GM12878 (cell line): ENCODE data around the gene CLEC16A. TPM values are rescaled to one million over a fixed set of nuclear protein-coding genes. Genes with fewer than 3 reads are reported as not detected.

Source experiments
- ATAC-seq: fragments of 200-7000 bp; cut with Tn5 transposase; 3 replicates; pipeline ENCODE4 v1.9.1; 2020; ENCODE audit warnings: mild to moderate bottlenecking, moderate library complexity
- BruUV-seq: library from RNA; stranded (reverse); fragments of 400-500 nt; replicated peaks from 2 replicates; lab custom pipeline; 2021; lab: Mats Ljungman, UMichigan
- CTCF ChIA-PET: fragments of 300-600 bp; sonication (Branson Sonifier 250); formaldehyde crosslinking; extraction: SDS; loops from one replicate; lab custom pipeline; 2021; ENCODE audit warnings: inconsistent platforms; lab: Yijun Ruan, JAX
- POLR2A ChIA-PET: fragments of 350-600 bp; formaldehyde crosslinking; extraction: SDS; loops from one replicate; lab custom pipeline; 2021; ENCODE audit warnings: inconsistent platforms; lab: Charles Lee
- RAD21 ChIA-PET: fragments of 300-600 bp; sonication (Branson Sonifier 250); formaldehyde crosslinking; loops from one replicate; lab custom pipeline; 2023; ENCODE audit warnings: antibody characterized with exemption; ENCODE audit not compliant: unreplicated experiment; lab: Charles Lee
- SMC1A ChIA-PET: fragments of 300-600 bp; sonication (Branson Sonifier 250); formaldehyde crosslinking; loops from one replicate; lab custom pipeline; 2023; ENCODE audit not compliant: unreplicated experiment, uncharacterized antibody; lab: Charles Lee
- DNase-seq: peaks from one replicate; pipeline ENCODE4 v3.0.0-alpha.2; 2011; ENCODE audit warnings: low read depth, low spot score
- FAIRE-seq: peaks from 3 replicates; lab custom pipeline; 2011; peaks lifted over from hg19 to GRCh38; lab: Jason Lieb, UNC
- H2AFZ ChIP-seq: 2 replicates; pipeline ENCODE4 v1.6.0; 2011; ENCODE audit warnings: low read depth, low read length, control low read depth; ENCODE audit not compliant: control insufficient read depth
- H3K27ac ChIP-seq: 2 replicates; pipeline ENCODE4 v1.5.1; 2011; ENCODE audit warnings: control low read depth; ENCODE audit not compliant: control insufficient read depth, insufficient read depth
- H3K27me3 ChIP-seq, 2 experiments: replicated peaks in 1 of 2; 2 replicates each; pipeline versions ENCODE4 v1.6.0 to v1.6.1; 2011; ENCODE audit warnings: low read length in 1 of 2; ENCODE audit not compliant: control insufficient read depth in 2 of 2, insufficient read depth in 2 of 2
- H3K36me3 ChIP-seq, 2 experiments: 2 replicates each; pipeline ENCODE4 v1.5.1; 2011; ENCODE audit warnings: low read length in 1 of 2; ENCODE audit not compliant: control insufficient read depth in 2 of 2, insufficient read depth in 2 of 2
- H3K4me1 ChIP-seq: 2 replicates; pipeline ENCODE4 v1.6.1; 2011; ENCODE audit warnings: mild to moderate bottlenecking, low read length, moderate library complexity, mixed read lengths; ENCODE audit not compliant: control insufficient read depth, insufficient read depth
- H3K4me2 ChIP-seq: 2 replicates; pipeline ENCODE4 v1.6.0; 2011; ENCODE audit warnings: control low read depth; ENCODE audit not compliant: control insufficient read depth, insufficient read depth
- H3K4me3 ChIP-seq: fragments of 200-600 bp; sonication (generic); 2 replicates; pipeline ENCODE4 v1.5.1; 2016
- H3K79me2 ChIP-seq: 2 replicates; pipeline ENCODE4 v1.6.0; 2011; ENCODE audit warnings: low read length; ENCODE audit not compliant: control insufficient read depth, insufficient read depth
- H3K9ac ChIP-seq: 2 replicates; pipeline ENCODE4 v1.8.0; 2011; ENCODE audit warnings: low read length, control low read depth, mixed read lengths; ENCODE audit not compliant: control insufficient read depth, insufficient read depth
- H3K9me3 ChIP-seq: replicated peaks from 3 replicates; pipeline ENCODE4 v1.5.1; 2011; ENCODE audit warnings: mild to moderate bottlenecking, low read length; ENCODE audit not compliant: control insufficient read depth, insufficient read depth
- H4K20me1 ChIP-seq: 2 replicates; pipeline ENCODE4 v1.6.0; 2011; ENCODE audit not compliant: control insufficient read depth, insufficient read depth
- CTCF ChIP-seq, 3 experiments: IDR thresholded peaks in 2 of 3; conservative IDR thresholded peaks in 1 of 3; 2 replicates each; pipeline ENCODE4 v1.5.1; 2011; ENCODE audit warnings: low read depth in 3 of 3, low read length in 3 of 3, mild to moderate bottlenecking in 3 of 3, control low read depth in 2 of 3, moderate library complexity in 2 of 3, inconsistent platforms in 1 of 3, mixed read lengths in 1 of 3; ENCODE audit not compliant: control insufficient read depth in 2 of 3, insufficient read depth in 1 of 3; ENCODE audit errors: extremely low read depth in 1 of 3
- CUX1 ChIP-seq: IDR thresholded peaks from 2 replicates; pipeline ENCODE4 v1.6.1; 2012; ENCODE audit warnings: improper control_type of control experiment, low read depth, low read length; ENCODE audit not compliant: insufficient replicate concordance
- NBN ChIP-seq: fragments of 450-650 bp; IDR thresholded peaks from 2 replicates; pipeline ENCODE4 v1.6.1; 2016
- PAX5 ChIP-seq: IDR thresholded peaks from 2 replicates; pipeline ENCODE4 v1.6.1; 2011; ENCODE audit warnings: low read depth, low read length, borderline replicate concordance
- WGBS: methylation state at CpG from one replicate; pipeline ENCODE4 v1.1.6; 2016; ENCODE audit warnings: low lambda C conversion rate; ENCODE audit not compliant: insufficient replicate concordance, insufficient coverage; ENCODE audit errors: missing lambda C conversion rate; 5-methylcytosine and 5-hydroxymethylcytosine counted together
- in situ Hi-C: fragments of 300-500 bp; cut with MboI; formaldehyde crosslinking; loops from 9 replicates; pipeline ENCODE4 v1.14.3; 2018; ENCODE audit warnings: mixed read lengths
- intact Hi-C: fragments of 100-400 bp; cut with micrococcal nuclease; formaldehyde crosslinking; loops from one replicate; pipeline ENCODE4 v1.14.2; 2022; ENCODE audit not compliant: unreplicated experiment
- polyA plus RNA-seq, 11 experiments: library from polyadenylated mRNA; depleted of rRNA in 4 of 11; unstranded in 6 of 11; stranded (reverse) in 5 of 11; fragments of >200 nt; fragmentation: Nextera tagmentation in 4 of 11; fragmentation: Illumina TruSeq in 1 of 11; extraction: Ambion mirVana in 4 of 11; extraction: Trizol in 1 of 11; gene quantifications; 1 replicate in 1 of 11; 2 replicates in 10 of 11; pipeline versions ENCODE4 v1.2.1 to v1.2.3, GENCODE V29; 2011 to 2016; ENCODE audit warnings: inconsistent platforms in 2 of 11, missing spikeins in 2 of 11, low read depth in 1 of 11
- total RNA-seq, 4 experiments: library from RNA; depleted of rRNA in 3 of 4; stranded (reverse); fragments of >200 nt in 3 of 4; fragmentation: Illumina TruSeq in 1 of 4; extraction: Trizol in 1 of 4; gene quantifications; 2 replicates each; pipeline versions ENCODE4 v1.2.1 to v1.2.3, GENCODE V29; 2013 to 2021

Gene CLEC16A
- total and polyA plus RNA-seq, 10 of the 15 experiments (the other 5 are each of a cell fraction or from before 2014, with no cell fraction given): 1.5 to 28.8 (median 19.2) TPM

- TF ChIP-seq CUX1: no peak
- no peak for TF ChIP-seq NBN
- no peak for TF ChIP-seq PAX5
These were observed 117.4 kb downstream of the CLEC16A start (continued) for GRCh38 chr16:11061629-11062270.

GRCh38 chr16:11063448-11064201 is 119.3 kb downstream of the CLEC16A start:
- H4K20me1 ChIP-seq: no peaks in the 10 kb centered on the region
- FAIRE-seq: no peak
- no peak overlapping the region for H2AFZ ChIP-seq
- H3K36me3 ChIP-seq: peaks cover 6 to 13% of the 10 kb centered on the region in 2 experiments
- POLR2A ChIA-PET: interaction anchor here (1.0 kb wide), 1 partner anchor 195 kb away, joined by 3 read pairs; no protein-coding TSS in a partner anchor
- H3K9ac ChIP-seq: no peak overlapping the region
- in situ Hi-C loops: no loop called here
- H3K79me2 ChIP-seq: no peaks in the 10 kb centered on the region
- TF ChIP-seq CTCF (IDR thresholded peaks at IDR 0.05 in 2 of 3, conservative IDR thresholded peaks at IDR 0.05 in 1 of 3; ENCODE audit: control insufficient read depth in 2 of 3, extremely low read depth in 1 of 3, insufficient read depth in 1 of 3, low read depth in 3 of 3, low read length in 3 of 3): no peak
- TF ChIP-seq, all 136 proteins: peak for 0
- ChIA-PET SMC1A (no interaction called here), CTCF (interaction anchor here (1.0 to 1.7 kb wide), 2 partner anchors 100 to 191 kb away, joined by 3 to 6 read pairs; partner anchors contain the start of gene SOCS1), RAD21 (interaction anchor here (0.6 to 0.7 kb wide), 2 partner anchors 14 to 25 kb away, joined by 3 read pairs; no protein-coding TSS in a partner anchor)
- DNase-seq (no peak), ATAC-seq (no peak)
- no peak overlapping the region for H3K4me2 ChIP-seq
- no peaks in the 10 kb centered on the region for H3K9me3 ChIP-seq
- H3K4me3 ChIP-seq: no peak overlapping the region
- no peaks in the 10 kb centered on the region for H3K4me1 ChIP-seq
- intact Hi-C loops: no loop called here
- H3K27me3 ChIP-seq: no peaks in the 10 kb centered on the region
- no peak overlapping the region for H3K27ac ChIP-seq
- WGBS: 97% methylated on average over 8 of the region's 8 CpGs
- TSS peak; percentile 44 for BruUV-seq
